Suppressor macrophage treated with lipopolysaccharide for 4 hours (primary cell): ENCODE results near the gene SORL1-AS1.
A peak's percentile ranks its signal among the peaks of the same experiment; 100 is the strongest.
"Not testable (repeated sequence)": the region's sequence is repeated elsewhere in the genome, so short reads cannot be mapped to it uniquely, and the experiment has no call there.

Experiments
- DNase-seq: peaks from one replicate; pipeline ENCODE4 v3.0.0-alpha.2; 2020

Gene SORL1-AS1

GRCh38 chr11:121452609-121453150, at the start of gene SORL1-AS1:
SORL1-AS1 (minus strand) TSS chr11:121452967.
- no peak for DNase-seq

- no peak for DNase-seq
Measured at GRCh38 chr11:121500717-121501116, 48.0 kb upstream of the SORL1-AS1 start.

- DNase-seq = no peak
Measured at GRCh38 chr11:121500275-121500674, 47.5 kb upstream of the SORL1-AS1 start.

GRCh38 chr11:121499405-121499804, 46.6 kb upstream of the SORL1-AS1 start:
- no peak for DNase-seq

- DNase-seq = no peak
Measured at GRCh38 chr11:121497176-121497998, 44.6 kb upstream of the SORL1-AS1 start.

- DNase-seq = peak; percentile 50
Measured at GRCh38 chr11:121494355-121495099, 41.8 kb upstream of the SORL1-AS1 start.

GRCh38 chr11:121489823-121490222, 37.1 kb upstream of the SORL1-AS1 start:
- DNase-seq = peak; percentile 27

- DNase-seq = no peak
Measured at GRCh38 chr11:121488641-121489040, 35.9 kb upstream of the SORL1-AS1 start.

- DNase-seq = no peak
Measured at GRCh38 chr11:121488170-121488569, 35.4 kb upstream of the SORL1-AS1 start.

- DNase-seq = no peak
Measured at GRCh38 chr11:121487191-121487590, 34.4 kb upstream of the SORL1-AS1 start.

GRCh38 chr11:121486054-121486453, 33.3 kb upstream of the SORL1-AS1 start:
- no peak for DNase-seq

- DNase-seq = no peak
Measured at GRCh38 chr11:121485216-121485615, 32.4 kb upstream of the SORL1-AS1 start.

GRCh38 chr11:121483805-121484480, 31.2 kb upstream of the SORL1-AS1 start:
- DNase-seq = peak; percentile 55

- DNase-seq = peak; percentile 65
Measured at GRCh38 chr11:121482231-121483129, 29.7 kb upstream of the SORL1-AS1 start.

GRCh38 chr11:121481484-121482230, 28.9 kb upstream of the SORL1-AS1 start:
- DNase-seq = not testable (repeated sequence)

- DNase-seq = peak; percentile 36
Measured at GRCh38 chr11:121479698-121480238, 27.0 kb upstream of the SORL1-AS1 start.

- no peak for DNase-seq
Measured at GRCh38 chr11:121478895-121479697, 26.3 kb upstream of the SORL1-AS1 start.

GRCh38 chr11:121478226-121478894, 25.6 kb upstream of the SORL1-AS1 start:
- DNase-seq = no peak

GRCh38 chr11:121476379-121477032, 23.7 kb upstream of the SORL1-AS1 start:
- no peak for DNase-seq
